Keratinocyte (primary cell): ENCODE results near the gene BHMT2. TPM values are rescaled to one million over a fixed set of nuclear protein-coding genes. Genes with fewer than 3 reads are reported as not detected.

Experiments
- DNase-seq: peaks from one replicate; pipeline ENCODE4 v3.0.0-alpha.2; 2011; ENCODE audit warnings: low read depth, missing footprints, low spot score
- FAIRE-seq: peaks from 2 replicates; lab custom pipeline; 2011; peaks lifted over from hg19 to GRCh38; lab: Jason Lieb, UNC
- H2AFZ ChIP-seq: 2 replicates; pipeline ENCODE4 v1.6.0; 2012; ENCODE audit warnings: low read length, control low read depth, inconsistent platforms; ENCODE audit not compliant: control insufficient read depth
- H3K27ac ChIP-seq: 2 replicates; pipeline ENCODE4 v1.5.1; 2011; ENCODE audit warnings: low read length; ENCODE audit not compliant: control insufficient read depth, insufficient read depth
- H3K27me3 ChIP-seq: 3 replicates; pipeline ENCODE4 v1.6.0; 2011; ENCODE audit warnings: low read length; ENCODE audit not compliant: control insufficient read depth, insufficient read depth; ENCODE audit errors: extremely low read depth
- H3K36me3 ChIP-seq, 2 experiments: 2 replicates in 1 of 2; 3 replicates in 1 of 2; pipeline ENCODE4 v1.5.1; 2011; ENCODE audit warnings: low read length in 2 of 2, mild to moderate bottlenecking in 1 of 2; ENCODE audit not compliant: control insufficient read depth in 2 of 2, insufficient read depth in 2 of 2; ENCODE audit errors: extremely low read depth in 1 of 2
- H3K4me1 ChIP-seq: 3 replicates; pipeline ENCODE4 v1.5.1; 2011; ENCODE audit warnings: low read length; ENCODE audit not compliant: control insufficient read depth, insufficient read depth; ENCODE audit errors: extremely low read depth
- H3K4me2 ChIP-seq: 3 replicates; pipeline ENCODE4 v1.6.0; 2011; ENCODE audit warnings: low read depth, low read length; ENCODE audit not compliant: control insufficient read depth, insufficient read depth; ENCODE audit errors: extremely low read depth
- H3K4me3 ChIP-seq, 3 experiments: fragments of 200-600 bp in 1 of 3; sonication (generic) in 1 of 3; 2 replicates in 2 of 3; 3 replicates in 1 of 3; pipeline ENCODE4 v1.5.1; 2011 to 2016; ENCODE audit warnings: low read length in 3 of 3, mild to moderate bottlenecking in 3 of 3, control low read depth in 2 of 3, inconsistent platforms in 1 of 3, low read depth in 1 of 3, mixed read lengths in 1 of 3, mixed run types in 1 of 3, moderate library complexity in 1 of 3; ENCODE audit not compliant: control insufficient read depth in 2 of 3, insufficient read depth in 2 of 3; ENCODE audit errors: extremely low read depth in 1 of 3
- H3K79me2 ChIP-seq: 2 replicates; pipeline ENCODE4 v1.6.0; 2012; ENCODE audit warnings: low read length; ENCODE audit not compliant: control insufficient read depth, insufficient read depth
- H3K9ac ChIP-seq: 3 replicates; pipeline ENCODE4 v1.6.0; 2011; ENCODE audit warnings: low read length; ENCODE audit not compliant: control insufficient read depth, insufficient read depth; ENCODE audit errors: extremely low read depth
- H3K9me1 ChIP-seq: 3 replicates; pipeline ENCODE4 v1.6.0; 2011; ENCODE audit warnings: low read length; ENCODE audit not compliant: control insufficient read depth, insufficient read depth; ENCODE audit errors: extremely low read depth
- H3K9me3 ChIP-seq: 2 replicates; pipeline ENCODE4 v1.5.1; 2012; ENCODE audit warnings: low read depth, low read length; ENCODE audit not compliant: control insufficient read depth
- H4K20me1 ChIP-seq: 3 replicates; pipeline ENCODE4 v1.6.0; 2011; ENCODE audit warnings: low read length; ENCODE audit not compliant: control insufficient read depth, insufficient read depth; ENCODE audit errors: extremely low read depth
- CTCF ChIP-seq, 3 experiments: IDR thresholded peaks in 1 of 3; conservative IDR thresholded peaks in 1 of 3; optimal IDR thresholded peaks in 1 of 3; 2 replicates in 2 of 3; 3 replicates in 1 of 3; pipeline versions ENCODE3 to v1.5.1; 2011; ENCODE audit warnings: low read length in 3 of 3, mild to moderate bottlenecking in 3 of 3, moderate library complexity in 2 of 3, control low read depth in 1 of 3, inconsistent platforms in 1 of 3; ENCODE audit not compliant: insufficient read depth in 2 of 3; ENCODE audit errors: extremely low read depth in 1 of 3
- EZH2 ChIP-seq: IDR thresholded peaks from one replicate; pipeline ENCODE4 v1.6.1; 2012; ENCODE audit warnings: inconsistent platforms, mild to moderate bottlenecking, low read length, moderate library complexity
- dilution Hi-C: fragments of 300-500 bp; cut with MboI; formaldehyde crosslinking; loops from one replicate; pipeline ENCODE4 v1.7.0; 2020; ENCODE audit warnings: low sequenced_read_pairs; ENCODE audit not compliant: extremely low pct_ligation_motif_present
- polyA plus RNA-seq, 5 experiments: library from polyadenylated mRNA; depleted of rRNA in 3 of 5; stranded (reverse) in 3 of 5; stranded (forward) in 1 of 5; unstranded in 1 of 5; fragments of >200 nt; gene quantifications; 1 replicate in 1 of 5; 2 replicates in 3 of 5; 3 replicates in 1 of 5; pipeline versions ENCODE4 v1.2.1 to v1.2.3, GENCODE V29; 2011 to 2012; ENCODE audit warnings: missing spikeins in 2 of 5, low read depth in 1 of 5, low replicate concordance in 1 of 5

The BHMT2 gene
- polyA plus RNA-seq, 1 donor (not counting 4 experiments of a cell fraction or from before 2014, with no cell fraction given), result not detected

GRCh38 chr5:79032782-79033181 lies 36.8 kb upstream of the BHMT2 start:
- Histone ChIP-seq H3K4me3 (no peak overlapping the region), H3K4me2 (no peak overlapping the region), H3K9me3 (no peaks in the 10 kb centered on the region), H3K27ac (no peak overlapping the region), H3K79me2 (no peaks in the 10 kb centered on the region), H3K9ac (no peak overlapping the region), H3K36me3 (no peaks in the 10 kb centered on the region), H2AFZ (no peak overlapping the region), H3K9me1 (no peaks in the 10 kb centered on the region), H4K20me1 (no peaks in the 10 kb centered on the region), H3K4me1 (no peaks in the 10 kb centered on the region), H3K27me3 (no peaks in the 10 kb centered on the region)
- dilution Hi-C loops, result no loop called here
- no peak for TF ChIP-seq EZH2
- TF ChIP-seq CTCF (optimal IDR thresholded peaks at IDR 0.05 in 1 of 3, IDR thresholded peaks at IDR 0.05 in 1 of 3, conservative IDR thresholded peaks at IDR 0.05 in 1 of 3; ENCODE audit: extremely low read depth in 1 of 3, insufficient read depth in 2 of 3, low read length in 3 of 3), result no peak
- no peak for FAIRE-seq
- no peak for DNase-seq

GRCh38 chr5:79035237-79035636 lies 34.3 kb upstream of the BHMT2 start:
- no peak overlapping the region for H2AFZ ChIP-seq
- no peaks in the 10 kb centered on the region for H3K79me2 ChIP-seq
- H3K27me3 ChIP-seq, result no peaks in the 10 kb centered on the region
- no peaks in the 10 kb centered on the region for H3K36me3 ChIP-seq
- no peaks in the 10 kb centered on the region for H4K20me1 ChIP-seq
- H3K9me1 ChIP-seq, result no peaks in the 10 kb centered on the region
- H3K4me1 ChIP-seq, result no peaks in the 10 kb centered on the region
- no peak for FAIRE-seq
- no peak for DNase-seq
- H3K27ac ChIP-seq, result no peak overlapping the region
- no peak overlapping the region for H3K9ac ChIP-seq
- H3K4me2 ChIP-seq, result no peak overlapping the region
- H3K9me3 ChIP-seq, result no peaks in the 10 kb centered on the region
- dilution Hi-C loops, result no loop called here
- no peak overlapping the region for H3K4me3 ChIP-seq
- TF ChIP-seq CTCF (optimal IDR thresholded peaks at IDR 0.05 in 1 of 3, IDR thresholded peaks at IDR 0.05 in 1 of 3, conservative IDR thresholded peaks at IDR 0.05 in 1 of 3; ENCODE audit: extremely low read depth in 1 of 3, insufficient read depth in 2 of 3, low read length in 3 of 3) (no peak), EZH2 (no peak)
